Measurements from ENCODE around the gene RCAN3. TPM values are rescaled to one million over a fixed set of nuclear protein-coding genes. Genes with fewer than 3 reads are reported as not detected.

RCAN3 gene
- total and polyA plus RNA-seq, 8 donors, result 4.0 to 14.2 (median 11.9) TPM

DNA sequence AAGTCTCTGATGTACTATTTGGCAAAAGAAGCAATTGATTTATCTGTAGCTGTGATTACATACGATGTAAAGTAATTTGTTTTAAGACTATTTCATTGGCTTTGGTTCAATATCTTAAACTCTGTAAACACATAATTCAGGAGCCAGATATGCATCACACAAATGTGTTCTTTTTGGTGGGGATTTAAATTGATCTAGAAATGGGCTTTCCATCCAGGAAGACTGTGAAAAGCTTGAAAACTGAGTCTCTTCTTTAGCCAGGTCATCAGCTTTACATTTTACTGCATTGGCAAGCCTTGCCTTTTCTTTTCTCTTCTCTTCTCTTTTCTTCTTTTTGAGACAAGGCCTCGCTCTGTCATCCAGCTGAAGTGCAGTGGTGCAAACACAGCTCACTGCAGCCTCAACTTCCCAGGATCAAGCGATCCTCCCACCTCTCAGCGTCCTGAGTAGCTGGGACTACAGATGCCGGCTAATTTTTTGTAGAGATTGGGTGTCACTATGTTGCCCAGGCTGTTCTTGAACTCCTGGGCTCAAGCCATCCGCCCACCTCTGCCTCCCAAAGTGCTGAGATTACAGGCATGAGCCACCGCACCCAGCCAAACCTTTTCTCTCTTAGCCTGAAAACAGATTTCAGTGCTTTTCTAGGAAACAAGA is 1.4 kb downstream of the RCAN3 start:
- DNase-seq (no peak), ATAC-seq (no peak), FAIRE-seq (no peak)
- WGBS, 2 donors, result 40 to 44% methylated on average over 7 of the region's 7 CpGs
- peak overlapping the region in 3 of 4 donors; percentile 8 to 96 (median 92) for H3K27ac ChIP-seq
- TF ChIP-seq, protein P1, sequence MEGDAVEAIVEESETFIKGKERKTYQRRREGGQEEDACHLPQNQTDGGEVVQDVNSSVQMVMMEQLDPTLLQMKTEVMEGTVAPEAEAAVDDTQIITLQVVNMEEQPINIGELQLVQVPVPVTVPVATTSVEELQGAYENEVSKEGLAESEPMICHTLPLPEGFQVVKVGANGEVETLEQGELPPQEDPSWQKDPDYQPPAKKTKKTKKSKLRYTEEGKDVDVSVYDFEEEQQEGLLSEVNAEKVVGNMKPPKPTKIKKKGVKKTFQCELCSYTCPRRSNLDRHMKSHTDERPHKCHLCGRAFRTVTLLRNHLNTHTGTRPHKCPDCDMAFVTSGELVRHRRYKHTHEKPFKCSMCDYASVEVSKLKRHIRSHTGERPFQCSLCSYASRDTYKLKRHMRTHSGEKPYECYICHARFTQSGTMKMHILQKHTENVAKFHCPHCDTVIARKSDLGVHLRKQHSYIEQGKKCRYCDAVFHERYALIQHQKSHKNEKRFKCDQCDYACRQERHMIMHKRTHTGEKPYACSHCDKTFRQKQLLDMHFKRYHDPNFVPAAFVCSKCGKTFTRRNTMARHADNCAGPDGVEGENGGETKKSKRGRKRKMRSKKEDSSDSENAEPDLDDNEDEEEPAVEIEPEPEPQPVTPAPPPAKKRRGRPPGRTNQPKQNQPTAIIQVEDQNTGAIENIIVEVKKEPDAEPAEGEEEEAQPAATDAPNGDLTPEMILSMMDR (IDR thresholded peaks at IDR 0.05), result no peak
- no peaks in the 10 kb centered on the region for H3K9me3 ChIP-seq
- H3K4me3 ChIP-seq, result peak overlapping the region in 2 of 4 donors; percentile 70 to 71
- intact Hi-C loops (cut with DNase I), result no loop called here
- H3K27me3 ChIP-seq, result no peaks in the 10 kb centered on the region
- peaks cover 4 to 49% (median 33%) of the 10 kb centered on the region in 3 donors for H3K4me1 ChIP-seq
- no peaks in the 10 kb centered on the region for H3K36me3 ChIP-seq

GRCh38 chr1:24504560-24504959 is 1.9 kb downstream of the RCAN3 start:
- H3K27me3 ChIP-seq, result no peaks in the 10 kb centered on the region
- FAIRE-seq, result no peak
- no peak for DNase-seq
- intact Hi-C loops (cut with DNase I), result no loop called here
- no peaks in the 10 kb centered on the region for H3K9me3 ChIP-seq
- peak overlapping the region in 3 of 4 donors; percentile 8 to 92 (median 17) for H3K27ac ChIP-seq
- TF ChIP-seq, protein P1 (IDR thresholded peaks at IDR 0.05), result no peak
- WGBS, 2 donors, result 42 to 50% methylated on average over 4 of the region's 4 CpGs
- peak overlapping the region in 2 of 4 donors; percentile 70 to 71 for H3K4me3 ChIP-seq
- no peak for ATAC-seq
- H3K36me3 ChIP-seq, result no peaks in the 10 kb centered on the region
- peaks cover 4 to 49% (median 33%) of the 10 kb centered on the region in 3 donors for H3K4me1 ChIP-seq

DNA sequence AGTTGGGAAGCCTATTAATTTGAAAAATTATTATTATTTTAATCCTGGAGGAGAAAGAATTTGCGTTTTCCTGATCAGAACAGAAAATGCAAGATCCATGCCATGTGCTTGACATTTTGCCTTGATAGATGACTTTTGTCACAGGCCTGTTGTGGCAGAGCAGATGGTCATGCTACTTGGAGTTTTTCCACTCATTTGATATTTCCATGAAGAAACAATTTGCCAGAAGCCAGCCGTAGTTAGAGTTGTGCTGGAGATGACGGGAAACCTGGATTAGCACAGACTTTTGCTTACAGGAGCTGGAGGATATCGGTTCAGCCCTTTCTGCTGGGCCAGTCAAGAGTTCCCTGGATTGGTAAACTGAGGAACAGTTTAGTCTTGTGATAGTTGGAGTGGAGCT is 3.2 kb downstream of the RCAN3 start:
- WGBS, 2 donors, result 30 to 42% methylated on average over 4 of the region's 4 CpGs
- Histone ChIP-seq H3K27me3 (no peaks in the 10 kb centered on the region), H3K4me1 (peaks cover 4 to 49% (median 33%) of the 10 kb centered on the region in 3 donors), H3K9me3 (no peaks in the 10 kb centered on the region), H3K36me3 (no peaks in the 10 kb centered on the region), H3K4me3 (no peak overlapping the region), H3K27ac (peak overlapping the region in 3 of 4 donors; percentile 19 to 79 (median 45))
- TF ChIP-seq, protein P1 (IDR thresholded peaks at IDR 0.05), result no peak
- intact Hi-C loops (cut with DNase I), result no loop called here
- DNase-seq (no peak), FAIRE-seq (no peak), ATAC-seq (no peak)

DNA sequence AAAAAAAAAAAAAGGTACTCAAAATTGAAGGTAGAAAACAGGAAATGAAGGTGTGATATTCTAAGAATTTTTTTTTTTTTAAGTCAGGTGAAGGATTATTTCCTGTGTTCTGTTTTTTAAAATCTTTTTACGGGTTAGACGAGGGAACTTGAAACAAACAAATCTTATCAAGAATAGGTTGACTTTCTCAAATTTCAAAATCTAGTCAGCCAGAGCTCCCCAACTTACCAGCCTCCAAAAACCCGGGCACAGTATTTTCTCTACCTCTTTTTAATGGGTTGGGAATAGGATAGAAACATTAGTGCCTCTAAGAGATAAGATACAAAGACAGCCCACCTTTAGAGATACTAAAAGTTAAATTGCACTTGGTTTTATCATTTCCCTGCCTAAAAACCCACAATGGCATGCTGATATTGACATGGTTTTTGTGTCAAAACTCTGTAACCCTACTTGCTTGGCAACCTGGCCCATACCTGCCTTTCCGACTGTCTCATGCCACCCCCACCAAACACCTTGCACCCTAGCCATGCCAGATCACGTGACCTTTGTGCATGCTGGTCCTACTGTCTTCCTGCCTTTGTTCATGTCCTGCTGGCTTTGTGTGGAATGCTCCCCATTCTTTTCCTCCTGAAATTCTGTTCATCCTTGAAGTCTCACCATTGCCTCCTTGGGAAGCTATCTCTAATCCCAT is 4.2 kb downstream of the RCAN3 start:
- TF ChIP-seq, protein P1 (IDR thresholded peaks at IDR 0.05), result no peak
- Histone ChIP-seq H3K27ac (peak overlapping the region; percentile 35 to 79 (median 46)), H3K9me3 (no peaks in the 10 kb centered on the region), H3K27me3 (no peaks in the 10 kb centered on the region), H3K36me3 (no peaks in the 10 kb centered on the region), H3K4me3 (no peak overlapping the region), H3K4me1 (peaks cover 4 to 44% (median 33%) of the 10 kb centered on the region in 3 donors)
- intact Hi-C loops (cut with DNase I), result no loop called here
- FAIRE-seq, result no peak
- no peak for DNase-seq
- 26 to 28% methylated on average over 5 of the region's 5 CpGs for WGBS, 2 donors
- no peak for ATAC-seq

Measured in pancreas (tissue), 10 donors.